ENCODE results near the gene FBXO48. TPM values are rescaled to one million over a fixed set of nuclear protein-coding genes. Genes with fewer than 3 reads are reported as not detected.
A peak's percentile ranks its signal among the peaks of the same experiment; 100 is the strongest.

FBXO48 gene
- total RNA-seq, 1 donor from 2014 or later, result 2.3 TPM

GRCh38 chr2:68464651-68465050, 2.4 kb downstream of the FBXO48 start:
- Histone ChIP-seq H3K36me3 (no peaks in the 10 kb centered on the region), H3K27ac (no peak overlapping the region), H3K4me3 (no peak overlapping the region), H3K27me3 (ENCODE audit: low read depth) (no peaks in the 10 kb centered on the region), H3K4me1 (peaks cover 20% of the 10 kb centered on the region), H3K9me3 (no peaks in the 10 kb centered on the region)
- no peak for TF ChIP-seq CTCF (IDR thresholded peaks at IDR 0.05)
- intact Hi-C loops (cut with DNase I), result loop anchor here (10.0 kb wide), 1 partner anchor 130 kb away; no protein-coding TSS in a partner anchor
- ATAC-seq (no peak), DNase-seq (no peak)

GRCh38 chr2:68463287-68463877, 3.7 kb downstream of the FBXO48 start:
- Histone ChIP-seq H3K4me3 (no peak overlapping the region), H3K27me3 (ENCODE audit: low read depth) (no peaks in the 10 kb centered on the region), H3K9me3 (no peaks in the 10 kb centered on the region), H3K36me3 (no peaks in the 10 kb centered on the region), H3K4me1 (peaks cover 16% of the 10 kb centered on the region), H3K27ac (no peak overlapping the region)
- peak; percentile 77 for TF ChIP-seq CTCF (IDR thresholded peaks at IDR 0.05)
- intact Hi-C loops (cut with DNase I), result loop anchor here (10.0 kb wide), 1 partner anchor 131 kb away; no protein-coding TSS in a partner anchor
- DNase-seq (no peak), ATAC-seq (no peak)

- ATAC-seq (no peak), DNase-seq (no peak)
- Histone ChIP-seq H3K4me1 (no peaks in the 10 kb centered on the region), H3K27me3 (ENCODE audit: low read depth) (no peaks in the 10 kb centered on the region), H3K4me3 (no peak overlapping the region), H3K36me3 (no peaks in the 10 kb centered on the region), H3K27ac (no peak overlapping the region), H3K9me3 (no peaks in the 10 kb centered on the region)
- intact Hi-C loops (cut with DNase I), result no loop called here
- TF ChIP-seq CTCF (IDR thresholded peaks at IDR 0.05), result no peak
These were observed 8.1 kb downstream of the FBXO48 start for GRCh38 chr2:68458981-68459380.

GRCh38 chr2:68456198-68456597, 10.9 kb downstream of the FBXO48 start:
- Histone ChIP-seq H3K4me3 (no peak overlapping the region), H3K36me3 (no peaks in the 10 kb centered on the region), H3K9me3 (no peaks in the 10 kb centered on the region), H3K4me1 (no peaks in the 10 kb centered on the region), H3K27me3 (ENCODE audit: low read depth) (no peaks in the 10 kb centered on the region), H3K27ac (no peak overlapping the region)
- no peak for ATAC-seq
- no peak for TF ChIP-seq CTCF (IDR thresholded peaks at IDR 0.05)
- intact Hi-C loops (cut with DNase I), result no loop called here
- DNase-seq, result no peak

- no peak for TF ChIP-seq CTCF (IDR thresholded peaks at IDR 0.05)
- no peaks in the 10 kb centered on the region for H3K27me3 ChIP-seq (ENCODE audit: low read depth)
- no peaks in the 10 kb centered on the region for H3K4me1 ChIP-seq
- no peaks in the 10 kb centered on the region for H3K9me3 ChIP-seq
- H3K36me3 ChIP-seq, result no peaks in the 10 kb centered on the region
- intact Hi-C loops (cut with DNase I), result no loop called here
- ATAC-seq, result no peak
- no peak overlapping the region for H3K4me3 ChIP-seq
- no peak for DNase-seq
- H3K27ac ChIP-seq, result no peak overlapping the region
These were observed 12.4 kb downstream of the FBXO48 start for GRCh38 chr2:68454719-68455118.
